C4-2B (cell line): ENCODE data around the gene SCYGR2.

ENCODE experiments used
- CTCF ChIP-seq: fragments of 450-650 bp; conservative IDR thresholded peaks from 2 replicates; pipeline ENCODE4 v1.5.1; 2017; ENCODE audit warnings: mild to moderate bottlenecking
- ZFX ChIP-seq: fragments of 450-650 bp; IDR thresholded peaks from 2 replicates; pipeline ENCODE4 v1.6.1; 2017

GRCh38 chr2:227595797-227596196, 2.9 kb upstream of the SCYGR2 start:
- TF ChIP-seq CTCF, result no peak
- no peak for TF ChIP-seq ZFX
